HG02943 (cell line): ENCODE data around the gene B3GNT8.
"Not testable (repeated sequence)": the region's sequence is repeated elsewhere in the genome, so short reads cannot be mapped to it uniquely, and the experiment has no call there.

Experiments
- ATAC-seq: cut with Tn5 transposase; IDR thresholded peaks from one replicate; pipeline ENCODE4 v1.9.1; 2021; ENCODE audit warnings: mild to moderate bottlenecking, low read depth, moderate library complexity; ENCODE audit not compliant: unreplicated experiment

The B3GNT8 gene

DNA sequence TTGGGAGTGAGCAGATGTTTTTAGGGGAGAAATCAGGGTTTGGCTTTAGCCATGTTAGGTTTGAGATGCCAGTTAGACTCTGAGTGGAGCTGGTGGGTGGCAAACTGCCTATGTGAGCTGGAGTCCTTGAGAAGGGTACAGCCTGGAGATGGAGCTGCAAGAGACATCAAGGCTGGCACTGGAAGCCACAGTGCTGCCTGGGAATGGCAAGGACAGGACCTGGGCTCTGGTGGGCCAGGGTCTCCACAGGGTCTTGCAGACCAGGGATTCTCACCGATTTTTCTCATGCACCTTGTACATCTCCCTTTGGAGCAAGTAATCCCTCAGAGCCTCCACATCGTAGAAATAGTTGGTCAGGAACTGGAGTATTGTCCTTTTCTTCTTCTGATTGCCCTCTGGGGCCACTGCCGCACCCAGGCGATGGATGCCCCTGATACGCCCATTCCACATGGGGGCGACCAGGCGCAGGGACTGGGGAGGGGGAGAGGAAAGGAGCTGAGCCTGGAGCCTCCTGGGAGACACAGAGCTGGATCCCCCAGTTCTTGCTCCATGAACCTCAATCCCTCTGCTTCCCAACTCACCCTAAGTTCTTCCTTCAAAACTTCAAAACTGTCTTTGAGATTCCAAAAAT lies 10.9 kb upstream of the B3GNT8 start:
- ATAC-seq: no peak

DNA sequence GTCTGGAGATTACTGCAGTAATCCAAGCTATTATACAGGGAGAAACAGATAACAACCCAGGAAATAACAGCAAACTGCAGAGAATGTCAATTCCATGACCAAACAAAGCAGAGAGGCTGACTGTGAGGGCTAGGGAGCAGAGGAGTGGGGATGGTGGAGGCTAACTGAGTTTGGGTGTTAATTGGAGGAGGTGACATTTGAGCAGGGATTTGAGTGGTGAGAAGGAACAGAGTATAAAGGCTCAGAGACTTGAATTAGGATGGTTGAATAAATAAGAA lies 9.4 kb upstream of the B3GNT8 start:
- ATAC-seq: no peak

DNA sequence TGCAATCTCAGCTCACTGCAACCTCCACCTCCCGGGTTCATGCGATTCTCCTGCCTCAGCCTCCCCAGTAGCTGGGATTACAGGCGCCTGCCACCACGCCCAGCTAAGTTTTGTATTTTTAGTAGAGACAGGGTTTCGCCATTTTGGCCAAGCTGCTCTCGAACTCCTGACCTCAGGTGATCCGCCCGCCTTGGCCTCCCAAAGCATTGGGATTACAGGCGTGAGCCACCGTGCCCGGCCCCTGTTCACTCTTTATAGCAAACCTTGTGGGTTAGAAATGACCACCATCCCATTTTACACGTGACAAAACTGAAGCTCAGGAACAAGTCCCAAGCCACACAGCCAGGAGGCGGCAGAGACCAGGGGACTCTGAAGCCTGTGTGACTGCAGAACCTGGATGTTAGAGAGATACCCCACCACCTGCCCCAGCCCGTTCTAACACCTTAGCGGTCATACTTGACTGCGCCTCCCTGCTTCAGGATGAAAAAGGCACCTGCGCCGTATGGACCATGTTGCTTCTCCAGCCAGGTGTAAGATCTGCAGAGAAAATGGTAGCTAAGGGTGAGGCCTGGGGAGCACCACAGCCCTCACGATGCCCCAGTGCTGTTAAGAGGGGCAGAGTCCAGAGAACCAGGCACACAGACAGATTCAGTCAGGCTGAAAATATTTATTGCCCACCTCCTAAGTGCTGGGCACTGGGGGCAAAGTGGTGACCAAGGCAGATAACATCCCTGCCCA lies 8.9 kb upstream of the B3GNT8 start:
- ATAC-seq: no peak

DNA sequence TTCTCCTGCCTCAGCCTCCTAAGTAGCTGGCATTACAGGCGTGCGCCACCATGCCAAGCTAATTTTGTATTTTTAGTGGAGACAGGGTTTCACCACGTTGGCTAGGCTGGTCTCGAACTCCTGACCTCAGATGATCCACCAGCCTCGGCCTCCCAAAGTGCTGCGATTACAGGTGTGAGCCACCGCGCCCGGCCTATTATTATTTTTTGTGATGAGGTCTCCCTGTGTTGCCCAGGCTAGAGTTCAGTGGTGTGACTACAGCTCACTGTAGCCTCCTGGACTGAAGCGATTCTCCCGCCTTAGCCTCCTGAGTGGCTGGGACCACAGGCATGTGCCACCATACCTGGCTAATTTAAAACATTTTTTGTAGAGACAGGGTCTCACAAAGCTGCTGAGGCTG lies 8.2 kb upstream of the B3GNT8 start:
- not testable (repeated sequence) for ATAC-seq

DNA sequence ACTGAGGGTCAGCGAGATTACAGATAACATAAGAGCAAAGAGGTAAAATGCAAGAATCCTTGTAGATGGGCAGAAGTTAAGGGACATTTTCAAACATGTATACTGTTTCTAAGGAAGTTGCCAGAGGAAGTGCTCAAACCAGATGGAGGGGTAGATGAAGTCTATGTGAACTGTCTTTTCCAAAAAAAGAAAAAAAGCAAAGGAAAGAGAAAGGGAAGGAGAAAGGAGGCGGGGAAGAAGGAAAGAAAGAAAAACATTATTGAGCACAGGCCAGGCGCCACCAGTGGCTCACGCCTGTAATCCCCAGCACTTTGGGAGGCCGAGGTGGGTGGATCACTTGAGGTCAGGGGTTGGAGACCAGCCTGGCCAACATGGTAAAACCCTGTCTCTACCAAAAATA lies 7.3 kb upstream of the B3GNT8 start:
- ATAC-seq: no peak

DNA sequence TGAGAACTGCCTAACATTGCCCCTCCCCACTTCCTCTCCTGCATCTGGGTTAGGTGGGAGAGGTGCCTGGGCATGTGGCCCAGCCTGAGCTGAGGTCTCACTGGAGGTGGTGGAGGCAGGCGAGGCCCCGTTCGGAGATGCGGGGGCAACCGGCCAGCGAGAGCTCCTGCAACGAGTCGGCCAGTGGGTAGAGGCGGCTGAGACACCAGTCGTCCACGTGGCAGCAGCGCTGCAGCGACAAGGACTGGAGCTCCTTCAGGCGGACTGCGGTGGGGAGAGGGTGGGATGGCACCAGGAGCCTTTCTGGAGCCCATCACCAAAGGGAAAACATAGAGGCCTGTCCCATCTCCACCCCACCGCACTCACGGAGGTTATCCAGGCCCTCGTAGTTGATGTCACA lies 6.0 kb upstream of the B3GNT8 start:
- no peak for ATAC-seq

DNA sequence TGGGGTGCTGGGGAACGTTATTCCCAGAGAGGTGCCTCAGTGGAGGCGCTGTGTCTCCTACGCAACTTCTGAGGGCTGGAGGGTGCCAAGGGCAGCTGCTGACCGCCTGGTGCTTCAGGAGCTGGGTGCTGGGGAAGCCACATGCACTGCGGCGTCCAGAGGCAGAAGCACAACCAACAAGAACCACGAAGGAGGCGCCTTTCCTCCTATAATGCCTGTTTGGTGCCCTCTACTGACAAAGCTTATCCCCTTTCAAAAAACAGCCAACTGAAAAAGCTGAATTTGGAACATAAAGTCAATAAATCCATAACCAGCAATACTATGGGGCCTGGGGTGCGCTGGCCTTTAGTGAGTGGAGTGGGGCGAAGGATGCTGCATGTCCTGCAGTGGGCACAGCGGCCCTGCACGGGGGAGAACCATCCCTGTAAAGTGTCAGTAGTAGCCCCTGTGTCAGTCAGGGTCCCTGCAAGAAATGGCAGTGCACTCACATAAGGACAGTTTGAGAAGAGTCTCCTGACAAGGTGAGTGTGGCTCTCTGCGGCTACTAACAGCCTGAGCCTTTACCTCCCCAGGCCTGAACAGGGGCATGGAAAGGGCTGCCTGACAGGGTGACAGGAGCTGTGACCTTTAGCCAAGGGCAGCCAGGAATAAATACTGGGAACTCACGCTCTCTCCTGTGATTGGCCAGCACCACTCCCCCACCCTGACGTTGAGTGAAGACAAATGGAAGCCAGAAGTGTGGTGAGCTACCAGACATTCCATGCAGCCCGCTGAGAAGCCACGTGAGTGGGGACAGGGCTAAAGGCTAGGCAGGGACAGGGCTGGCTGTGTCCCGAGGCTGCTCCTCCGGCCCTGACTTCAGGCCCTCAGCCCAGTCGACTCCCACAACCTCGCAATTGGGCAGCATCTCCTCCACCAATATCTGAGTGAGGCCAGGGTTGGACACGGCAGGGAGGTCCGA lies 4.5 kb upstream of the B3GNT8 start:
- ATAC-seq: no peak

DNA sequence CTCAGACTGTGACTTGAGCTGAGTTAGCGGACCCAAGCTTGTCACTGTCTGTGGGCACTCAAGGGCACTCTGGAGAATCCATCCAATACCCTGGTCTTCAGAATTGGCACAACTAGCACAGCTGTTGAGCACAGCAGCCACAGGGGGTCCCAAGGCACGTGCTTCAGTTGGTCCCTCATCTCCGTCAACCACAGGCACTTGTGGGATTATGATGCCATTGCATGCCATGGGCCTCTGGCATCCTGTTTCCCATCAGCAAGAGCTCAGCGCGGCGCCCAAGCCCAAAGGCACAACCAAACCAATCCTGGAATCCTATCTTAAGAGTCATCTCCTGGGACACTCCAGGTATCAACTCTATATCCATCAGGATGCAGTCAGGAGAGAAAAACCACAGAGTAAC lies 3.7 kb upstream of the B3GNT8 start:
- ATAC-seq: no peak

DNA sequence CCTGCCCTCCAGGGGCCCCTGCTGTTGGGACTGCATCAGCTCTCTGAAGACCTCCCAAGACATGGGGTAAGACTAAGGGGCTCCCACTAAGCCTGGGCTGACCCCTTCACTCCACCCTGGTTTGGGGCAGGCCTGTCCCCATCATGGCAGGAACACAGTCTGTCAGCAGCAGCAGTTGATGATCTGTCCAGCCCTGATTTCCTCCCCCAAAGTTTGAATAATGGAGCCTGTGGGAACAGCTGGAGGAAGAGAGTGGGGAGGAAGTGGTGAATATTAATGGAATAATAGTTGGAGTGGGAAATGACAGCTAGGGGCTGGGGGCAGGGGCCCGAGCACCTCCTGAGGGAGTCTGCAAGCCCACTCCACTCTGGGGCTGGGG lies 1.3 kb upstream of the B3GNT8 start:
- ATAC-seq: no peak

DNA sequence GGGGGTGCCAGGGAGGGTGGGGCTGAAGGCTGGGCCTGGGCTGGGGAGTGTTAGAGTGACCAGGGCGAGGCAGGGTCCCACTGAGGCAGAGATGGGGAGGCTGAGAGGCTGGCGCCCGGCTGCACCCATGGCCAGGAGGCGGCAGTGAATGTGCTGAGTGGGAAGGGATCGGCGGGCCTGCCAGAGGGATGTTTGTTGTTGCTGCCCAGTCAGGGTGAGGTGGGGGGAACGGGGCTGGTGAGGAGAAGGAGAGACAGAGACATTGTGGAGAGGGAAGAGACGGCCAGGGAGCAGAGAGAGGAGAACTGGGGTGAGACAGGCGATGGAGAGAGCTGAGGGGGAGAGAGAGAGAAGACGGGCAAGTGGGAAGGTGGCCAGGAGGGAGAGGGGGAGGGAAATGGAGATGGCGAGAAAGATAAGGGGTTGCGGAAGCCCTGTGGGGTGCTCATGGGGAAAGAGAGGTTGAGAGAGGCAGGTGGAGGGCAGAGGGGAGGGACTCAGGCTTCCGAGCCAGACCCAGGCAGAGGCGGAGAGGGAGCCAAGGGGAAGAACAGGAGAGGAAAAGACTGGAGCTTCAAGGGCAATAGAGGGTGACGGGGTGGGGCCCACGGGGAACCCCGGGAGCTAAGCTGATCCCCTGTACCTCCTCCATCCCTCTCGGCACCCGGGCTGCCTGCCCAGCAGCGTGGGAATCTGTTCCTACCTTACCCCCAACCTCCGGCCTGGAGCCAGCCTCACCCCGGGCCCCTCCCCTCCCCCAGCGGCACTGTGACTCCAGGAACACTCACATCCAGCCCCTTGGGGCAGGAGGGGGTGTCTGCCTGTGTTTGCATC lies 690 bp upstream of the B3GNT8 start:
- ATAC-seq: no peak

DNA sequence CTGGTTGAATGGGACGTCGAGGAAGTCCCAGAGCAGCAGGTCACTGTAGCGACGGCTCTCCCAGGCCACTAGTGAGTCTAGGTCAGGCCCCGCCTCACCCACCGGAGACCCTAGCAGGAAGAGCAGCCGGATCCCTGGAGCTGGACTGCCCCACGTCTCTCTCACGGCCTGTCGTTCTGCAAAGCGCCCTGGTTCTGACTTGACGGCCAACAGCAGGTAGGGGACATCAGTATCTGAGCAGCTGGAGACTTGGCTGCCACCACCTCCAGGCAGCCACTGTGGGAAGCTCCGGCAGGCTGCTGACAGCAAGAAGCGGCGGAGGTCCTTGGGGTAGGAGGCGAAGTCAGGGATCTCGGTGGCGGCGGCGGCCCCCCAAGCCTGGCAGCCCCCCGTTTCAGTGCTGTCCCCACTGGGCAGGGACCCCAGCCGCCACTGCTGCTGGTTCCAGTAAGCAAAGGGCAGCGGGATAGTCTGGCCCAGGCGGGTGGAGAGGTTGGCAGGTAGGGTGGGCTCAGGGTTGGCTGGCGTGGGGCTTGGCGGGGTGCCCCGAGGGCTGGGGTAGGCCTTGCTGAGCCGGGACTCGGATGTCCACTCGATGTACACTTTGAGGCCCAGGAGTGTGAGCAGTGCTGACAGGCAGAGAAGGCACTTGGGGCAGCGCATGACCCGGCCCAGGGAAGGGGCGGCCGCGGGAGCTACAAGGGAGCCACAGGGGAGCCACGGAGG lies 895 bp downstream of the B3GNT8 start:
- ATAC-seq: no peak

DNA sequence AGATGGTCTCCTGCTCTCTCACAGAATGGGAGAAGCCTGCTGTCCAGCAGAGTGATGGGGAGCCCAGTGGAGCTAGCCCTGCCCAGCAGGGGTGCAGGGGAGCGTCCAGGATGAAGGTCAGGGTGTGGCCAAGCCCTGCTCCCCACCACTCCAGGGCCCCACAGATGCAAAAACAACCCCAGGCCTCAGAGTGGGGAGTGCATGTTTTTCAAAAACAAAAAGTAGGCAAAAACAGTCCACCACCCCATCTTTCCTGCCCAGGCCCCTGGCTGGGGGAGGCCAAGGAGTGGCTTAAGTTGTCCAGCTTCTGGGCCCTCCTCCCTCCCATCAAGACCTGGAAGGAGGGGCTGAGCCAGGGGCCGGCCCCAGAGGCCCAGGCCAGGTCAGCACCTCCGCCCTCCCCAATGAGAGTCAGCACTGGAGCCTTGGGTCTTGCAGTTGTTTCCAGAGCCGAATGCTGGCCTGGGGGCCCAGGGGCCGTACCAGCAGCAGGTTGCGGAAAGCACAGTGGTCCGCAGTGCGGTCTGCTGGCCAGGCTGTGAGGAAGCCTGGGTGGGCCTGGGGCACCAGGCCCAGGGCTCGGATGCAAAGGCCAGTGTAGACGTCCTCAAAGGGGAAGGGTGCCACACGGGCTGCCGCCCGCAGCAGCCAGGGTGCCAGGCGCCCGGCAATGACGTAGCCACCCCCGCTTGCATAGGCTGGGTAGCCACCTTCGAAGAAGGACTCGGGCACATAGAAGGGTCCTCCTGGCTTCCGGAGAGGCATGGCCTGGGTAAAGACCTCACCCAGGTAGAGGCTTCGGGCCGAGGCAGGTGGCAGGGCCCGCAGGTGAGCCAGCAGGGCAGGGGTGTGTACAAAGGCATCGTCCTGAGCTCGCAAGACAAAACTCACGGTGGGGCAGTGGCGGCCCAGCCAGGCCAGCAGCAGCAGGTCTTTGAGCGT lies 1.7 kb downstream of the B3GNT8 start:
- no peak for ATAC-seq

DNA sequence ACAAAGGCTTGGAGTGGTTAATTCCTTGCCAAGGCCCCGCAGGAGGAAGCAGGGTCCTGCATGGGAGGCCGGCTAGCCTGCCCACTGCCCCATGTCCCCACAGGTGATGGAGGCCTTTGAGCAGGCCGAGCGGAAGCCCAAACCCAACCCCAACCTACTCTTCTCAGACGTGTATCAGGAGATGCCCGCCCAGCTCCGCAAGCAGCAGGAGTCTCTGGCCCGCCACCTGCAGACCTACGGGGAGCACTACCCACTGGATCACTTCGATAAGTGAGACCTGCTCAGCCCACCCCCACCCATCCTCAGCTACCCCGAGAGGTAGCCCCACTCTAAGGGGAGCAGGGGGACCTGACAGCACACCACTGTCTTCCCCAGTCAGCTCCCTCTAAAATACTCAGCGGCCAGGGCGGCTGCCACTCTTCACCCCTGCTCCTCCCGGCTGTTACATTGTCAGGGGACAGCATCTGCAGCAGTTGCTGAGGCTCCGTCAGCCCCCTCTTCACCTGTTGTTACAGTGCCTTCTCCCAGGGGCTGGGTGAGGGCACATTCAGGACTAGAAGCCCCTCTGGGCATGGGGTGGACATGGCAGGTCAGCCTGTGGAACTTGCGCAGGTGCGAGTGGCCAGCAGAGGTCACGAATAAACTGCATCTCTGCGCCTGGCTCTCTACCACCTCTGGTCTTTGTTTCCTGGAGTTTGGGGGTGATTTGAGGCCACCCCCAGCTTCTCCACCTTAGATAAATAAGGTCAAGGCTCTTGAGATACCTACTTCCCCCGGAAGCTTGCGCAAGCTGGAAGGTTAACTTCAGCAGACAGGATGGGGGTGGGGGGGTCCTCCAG lies 2.6 kb downstream of the B3GNT8 start:
- ATAC-seq: no peak

DNA sequence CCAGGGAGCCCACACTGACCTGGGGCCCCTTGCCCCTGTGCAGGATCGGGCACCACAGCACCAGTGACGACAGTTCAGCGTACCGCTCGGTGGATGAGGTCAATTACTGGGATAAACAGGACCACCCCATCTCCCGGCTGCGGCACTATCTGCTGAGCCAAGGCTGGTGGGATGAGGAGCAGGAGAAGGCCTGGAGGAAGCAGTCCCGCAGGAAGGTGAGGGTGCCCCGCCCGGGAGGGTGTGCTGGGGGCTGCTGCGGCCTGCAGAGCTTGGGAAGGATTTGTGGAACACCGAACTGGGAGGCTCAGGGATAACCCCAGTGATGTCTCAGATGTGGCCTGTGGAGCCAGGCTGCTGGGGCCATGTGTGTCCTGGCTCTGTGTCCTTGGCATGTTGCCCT lies 4.2 kb downstream of the B3GNT8 start:
- ATAC-seq: no peak

DNA sequence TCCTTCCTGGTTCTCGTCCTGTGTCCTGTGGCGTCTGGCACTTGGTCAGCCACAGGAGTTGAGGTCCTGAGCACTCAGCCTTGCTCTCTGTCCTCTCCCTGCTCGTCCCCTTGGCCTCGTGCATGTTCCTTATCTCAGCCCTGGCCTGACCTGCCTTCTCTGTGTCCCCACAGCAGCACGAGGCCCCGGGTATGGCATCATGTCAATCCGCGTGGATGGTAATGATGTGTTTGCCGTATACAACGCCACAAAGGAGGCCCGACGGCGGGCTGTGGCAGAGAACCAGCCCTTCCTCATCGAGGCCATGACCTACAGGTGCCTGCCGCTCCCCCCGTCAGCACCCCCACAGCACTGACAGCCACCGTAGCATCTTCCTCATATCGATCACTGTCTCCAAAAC lies 4.7 kb downstream of the B3GNT8 start:
- ATAC-seq: no peak

DNA sequence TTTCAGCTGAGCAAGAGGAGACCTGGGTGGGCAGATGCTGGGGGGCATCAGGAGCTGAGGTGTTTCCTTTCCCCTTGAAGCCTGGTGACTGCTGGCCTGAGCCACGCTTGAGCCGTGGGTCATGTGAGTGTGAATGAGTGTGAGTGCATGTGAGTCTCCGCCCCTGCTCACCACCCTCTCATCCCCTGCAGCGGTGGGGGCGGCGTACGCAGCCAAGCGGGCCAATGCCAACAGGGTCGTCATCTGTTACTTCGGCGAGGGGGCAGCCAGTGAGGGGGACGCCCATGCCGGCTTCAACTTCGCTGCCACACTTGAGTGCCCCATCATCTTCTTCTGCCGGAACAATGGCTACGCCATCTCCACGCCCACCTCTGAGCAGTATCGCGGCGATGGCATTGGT lies 5.2 kb downstream of the B3GNT8 start:
- no peak for ATAC-seq

DNA sequence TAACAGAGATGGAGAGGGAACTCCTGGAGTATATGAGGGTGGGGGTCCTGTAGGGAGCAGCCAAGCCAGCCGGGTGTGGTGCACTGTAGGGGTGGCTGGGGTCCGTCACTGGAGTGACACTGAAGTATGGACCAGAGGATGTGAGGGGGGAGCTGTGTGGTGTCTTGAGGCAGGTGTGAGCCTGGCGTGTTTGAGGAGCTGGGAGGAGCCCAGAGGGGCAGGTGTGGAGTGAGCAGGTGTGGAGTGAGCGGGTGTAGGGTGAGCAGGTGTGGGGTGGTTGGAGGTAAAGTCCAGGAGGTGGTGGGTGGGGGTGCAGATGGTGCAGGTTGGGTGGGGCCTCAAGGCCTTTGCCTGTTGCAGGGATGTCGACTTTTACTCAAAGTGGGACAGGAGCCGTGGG lies 5.9 kb downstream of the B3GNT8 start:
- no peak for ATAC-seq
